Skeletal muscle cell (primary cell): Measurements from ENCODE around the gene TSPAN4.

Source experiments
- DNase-seq: peaks from one replicate; pipeline ENCODE4 v3.0.0-alpha.2; 2010; ENCODE audit warnings: low read depth
- H3K4me3 ChIP-seq: 2 replicates; pipeline ENCODE4 v1.5.1; 2011; ENCODE audit warnings: low read depth, mild to moderate bottlenecking, control low read depth, low read length, moderate library complexity

Gene TSPAN4, protein sequence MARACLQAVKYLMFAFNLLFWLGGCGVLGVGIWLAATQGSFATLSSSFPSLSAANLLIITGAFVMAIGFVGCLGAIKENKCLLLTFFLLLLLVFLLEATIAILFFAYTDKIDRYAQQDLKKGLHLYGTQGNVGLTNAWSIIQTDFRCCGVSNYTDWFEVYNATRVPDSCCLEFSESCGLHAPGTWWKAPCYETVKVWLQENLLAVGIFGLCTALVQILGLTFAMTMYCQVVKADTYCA

DNA sequence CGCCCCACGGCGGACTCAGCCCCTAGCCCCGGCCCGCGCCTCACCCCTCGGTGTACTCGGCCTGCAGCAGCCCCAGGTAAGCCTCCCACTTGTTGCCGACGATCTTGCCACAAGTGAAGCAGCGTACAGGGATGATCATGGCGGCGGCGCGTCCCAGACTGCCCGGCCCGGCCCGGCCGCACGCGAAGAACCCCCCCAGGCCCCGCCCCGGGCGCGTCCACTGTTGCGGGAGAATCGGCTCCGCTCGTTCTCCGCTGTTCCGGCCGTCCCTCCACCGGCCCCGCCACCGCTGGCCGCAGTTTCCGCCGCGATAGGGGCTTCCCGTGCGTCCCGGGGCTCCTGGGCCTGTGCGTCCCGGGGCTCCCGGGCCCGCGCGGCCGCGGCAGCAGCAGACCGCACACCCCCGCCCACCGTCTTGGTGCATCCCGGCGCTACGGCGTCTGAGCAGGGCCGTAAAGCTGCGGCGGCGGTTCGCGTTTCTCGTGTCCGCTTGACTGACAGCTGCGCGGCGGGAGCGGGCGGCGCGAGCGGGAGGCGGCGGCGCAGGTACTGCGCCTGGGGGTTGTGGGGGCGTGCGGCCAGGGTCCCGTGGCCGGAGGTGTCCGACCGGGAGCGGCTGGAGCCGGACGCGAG, at the start of gene TSPAN4, which contains the start of gene POLR2L:
TSPAN4 (plus strand) TSS at position 483 of the 633 bp plus-strand sequence. CDS start 7,453 bp downstream, outside the sequence.
POLR2L (minus strand) TSS at position 160 of the 633 bp plus-strand sequence; CDS start at position 139, 21 bp downstream.
- DNase-seq, result peak; percentile 64
- H3K4me3 ChIP-seq, result peak within 1 kb of the TSS; percentile 96

DNA sequence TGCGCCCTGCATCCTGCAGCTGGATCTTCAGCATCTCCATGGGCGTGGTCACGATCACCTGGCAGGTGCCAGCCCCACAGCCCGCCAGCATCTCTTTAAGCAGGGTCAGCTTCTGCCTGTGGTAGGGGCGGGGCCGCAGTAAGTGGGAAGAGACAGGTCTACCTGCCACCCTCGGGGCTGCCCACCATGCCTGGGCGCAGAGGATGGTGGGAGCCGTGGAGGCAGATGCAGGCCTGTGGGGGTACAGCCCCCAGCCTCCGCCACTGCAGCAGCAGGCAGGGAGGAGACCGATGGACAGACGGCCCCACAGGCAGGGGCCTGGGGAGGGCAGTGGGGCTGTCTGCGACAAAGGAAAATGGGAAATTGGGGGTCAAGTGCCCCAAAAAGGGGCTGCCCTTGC, 49.8 kb upstream of the TSPAN4 start:
- no peak overlapping the region for H3K4me3 ChIP-seq
- DNase-seq, result no peak

DNA sequence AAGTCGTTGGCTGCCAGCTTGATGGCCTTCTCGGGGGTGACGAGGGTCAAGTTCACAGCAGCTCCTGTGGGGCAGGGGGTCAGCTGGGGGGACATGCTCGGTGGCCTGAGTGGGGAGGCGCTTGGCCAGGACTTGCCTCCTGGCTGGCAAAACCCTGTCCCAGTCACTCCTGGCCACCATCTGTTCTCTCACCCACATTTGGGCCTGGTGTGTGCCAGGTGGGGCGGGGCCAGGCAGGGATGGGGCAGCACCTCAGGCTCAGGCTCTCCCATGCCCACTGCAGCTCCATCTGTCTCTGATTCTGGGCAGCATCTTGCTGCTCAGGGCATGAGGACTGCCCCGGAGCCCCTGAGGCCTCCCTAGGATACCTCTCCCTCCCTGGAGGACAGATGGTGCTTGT, 49.1 kb upstream of the TSPAN4 start:
- H3K4me3 ChIP-seq, result no peak overlapping the region
- DNase-seq, result no peak

DNA sequence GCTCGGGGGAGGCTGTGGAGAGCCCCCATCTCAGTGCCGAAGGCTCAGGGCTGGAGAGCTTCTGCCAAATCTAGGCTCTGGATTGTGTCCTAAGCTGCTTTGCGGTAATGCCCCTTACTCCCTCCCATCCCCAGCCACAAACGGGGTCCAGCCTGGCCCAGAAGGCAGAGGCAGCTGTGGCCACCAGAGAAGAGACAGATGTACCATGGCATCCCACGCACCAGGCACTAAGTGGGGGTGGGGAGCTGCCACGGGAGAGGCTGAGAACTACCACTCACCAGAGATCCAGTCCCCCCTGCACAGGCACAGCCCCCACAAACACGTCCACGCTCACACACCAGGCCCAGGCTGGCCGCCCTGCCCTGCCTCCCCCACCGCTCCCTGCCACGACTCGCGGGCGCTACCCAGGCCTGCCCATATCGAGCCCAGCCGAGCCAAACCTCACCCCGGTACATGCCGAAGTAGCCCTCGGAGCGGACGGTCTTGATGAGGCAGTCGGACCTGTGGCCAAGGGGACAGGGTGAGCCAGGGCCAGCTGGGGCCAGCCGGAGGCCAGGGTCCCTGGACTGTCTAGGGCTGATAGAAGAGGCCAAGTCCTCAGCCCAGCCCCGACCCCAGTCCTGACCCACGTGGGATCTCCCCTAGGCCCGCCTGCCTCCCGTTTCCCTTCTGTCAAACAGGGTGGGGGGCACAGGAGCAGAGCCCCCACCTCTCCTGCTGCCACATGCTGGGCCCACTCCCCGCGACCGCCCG, 48.5 kb upstream of the TSPAN4 start:
- DNase-seq, result no peak
- H3K4me3 ChIP-seq, result no peak overlapping the region

DNA sequence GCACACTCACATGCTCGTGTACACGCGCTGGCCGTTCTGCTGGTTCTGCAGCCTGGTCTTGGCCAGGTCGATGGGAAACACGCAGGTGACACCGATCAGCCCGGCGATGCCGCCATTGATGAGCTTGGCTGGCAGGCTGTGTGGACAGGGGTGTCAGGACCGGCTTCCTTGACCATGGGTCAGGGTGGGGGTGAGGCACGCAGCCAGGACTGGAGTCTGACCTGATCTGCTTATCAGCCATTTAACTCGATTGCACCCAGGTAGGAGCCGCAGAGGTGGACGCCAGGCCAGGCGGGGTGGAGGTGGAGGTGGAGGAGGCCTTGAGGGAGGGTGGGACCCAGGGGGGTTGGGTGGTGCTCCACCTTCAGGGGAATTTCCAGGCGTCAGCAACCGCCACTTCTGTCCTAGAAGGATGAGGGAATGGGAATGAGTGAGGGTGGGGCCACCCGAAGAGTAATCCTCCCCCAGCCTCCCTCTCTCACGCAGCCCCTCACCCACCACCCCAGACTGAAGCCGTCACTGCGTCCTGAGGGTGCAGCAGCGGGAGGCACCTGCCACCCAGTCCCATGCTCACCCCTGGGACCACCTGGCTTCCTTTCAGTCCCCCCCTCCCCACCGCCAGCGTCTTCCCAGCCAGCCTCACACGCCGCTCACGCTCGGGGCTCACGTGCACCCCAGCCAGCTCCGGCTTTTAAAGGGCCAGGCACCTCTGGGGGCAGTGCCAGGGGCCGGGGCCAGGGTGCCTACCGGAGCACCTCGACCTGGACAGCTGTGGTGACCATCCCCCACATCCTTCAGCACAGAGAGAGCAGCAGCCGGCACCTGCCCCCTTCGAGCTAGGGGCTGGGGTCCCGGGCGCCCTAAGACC, 47.7 kb upstream of the TSPAN4 start:
- no peak for DNase-seq
- peak overlapping the region; percentile 81 for H3K4me3 ChIP-seq

DNA sequence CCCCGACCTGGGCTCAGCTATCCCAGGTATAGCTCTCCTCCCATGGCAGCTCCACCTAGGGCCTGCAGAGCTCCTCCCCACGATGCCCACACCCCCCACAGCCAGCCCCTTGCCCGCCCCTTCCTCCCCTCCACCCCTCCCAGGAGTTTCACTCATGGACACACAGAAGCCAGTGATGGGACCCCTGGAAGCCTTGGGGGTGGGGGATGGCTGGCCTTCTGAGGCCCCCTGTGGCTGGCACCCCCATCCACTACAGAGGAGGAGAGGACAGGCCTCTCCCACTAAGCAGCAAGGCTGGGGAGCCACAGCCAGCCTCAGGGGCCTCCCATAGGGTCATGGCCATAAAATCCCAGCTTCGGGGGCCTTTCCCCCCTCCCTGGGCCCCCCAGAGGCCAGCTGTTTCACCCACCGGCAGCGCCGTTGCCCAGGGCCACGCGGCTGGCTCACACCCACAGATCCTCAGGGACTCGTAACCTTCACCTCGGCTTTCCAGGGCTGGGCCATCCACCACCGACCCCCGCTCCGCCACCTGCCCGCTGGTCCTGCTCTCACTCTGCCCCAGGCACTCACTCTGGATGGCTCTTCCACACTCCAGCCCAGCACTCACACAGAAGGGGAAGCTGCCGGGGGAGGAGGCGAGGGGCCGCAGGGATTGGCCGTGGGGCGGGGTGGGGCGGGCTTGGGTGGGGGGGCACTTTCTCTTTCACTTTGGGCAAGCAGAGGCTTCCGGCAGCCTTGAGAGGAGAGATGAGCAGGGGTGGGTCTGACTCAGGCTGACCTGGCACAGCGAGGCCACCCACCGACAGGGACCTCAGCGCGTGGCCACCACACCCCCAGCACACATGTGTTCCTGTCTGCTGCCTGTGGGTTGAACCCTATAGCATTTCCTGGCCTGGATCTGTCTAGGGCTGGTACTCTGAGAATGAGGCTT, 46.8 kb upstream of the TSPAN4 start:
- H3K4me3 ChIP-seq, result peak overlapping the region; percentile 81
- DNase-seq, result peak; percentile 70

DNA sequence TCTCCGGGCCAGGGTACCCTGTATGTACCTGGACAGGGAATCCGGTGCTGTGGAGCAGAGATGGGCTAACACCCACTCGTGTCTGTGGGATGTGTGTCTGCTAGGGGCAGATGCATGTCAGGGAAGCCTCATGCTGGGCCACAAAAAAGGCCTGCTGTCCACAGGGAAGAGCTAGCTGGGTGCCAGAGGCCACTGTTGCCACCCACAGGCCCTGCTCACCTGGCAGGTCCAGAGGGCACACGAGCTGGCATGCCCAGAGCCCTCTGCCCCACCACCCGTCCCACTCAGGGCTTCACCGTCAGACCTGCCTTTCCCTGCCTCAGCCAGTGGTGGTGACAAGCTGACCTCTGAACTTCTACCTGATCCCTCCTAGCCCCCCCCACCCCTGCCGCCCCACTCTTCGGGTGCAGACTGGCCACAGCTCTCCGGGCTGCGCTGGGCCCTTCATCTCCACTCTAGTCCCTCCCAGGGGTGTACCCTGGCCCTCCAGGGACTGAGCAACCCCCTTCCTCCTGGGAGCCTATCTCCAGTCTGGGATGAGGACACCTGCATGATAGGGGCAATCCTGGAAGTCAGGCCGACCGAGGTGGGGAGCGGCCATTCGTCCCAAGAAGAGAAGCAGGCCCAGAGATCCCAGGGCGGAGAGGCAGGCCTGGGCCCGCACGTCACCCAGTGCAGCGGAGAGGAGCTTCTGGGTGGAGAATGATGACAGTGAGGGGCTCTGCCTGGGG, 45.9 kb upstream of the TSPAN4 start:
- peak overlapping the region; percentile 81 for H3K4me3 ChIP-seq
- DNase-seq, result no peak

DNA sequence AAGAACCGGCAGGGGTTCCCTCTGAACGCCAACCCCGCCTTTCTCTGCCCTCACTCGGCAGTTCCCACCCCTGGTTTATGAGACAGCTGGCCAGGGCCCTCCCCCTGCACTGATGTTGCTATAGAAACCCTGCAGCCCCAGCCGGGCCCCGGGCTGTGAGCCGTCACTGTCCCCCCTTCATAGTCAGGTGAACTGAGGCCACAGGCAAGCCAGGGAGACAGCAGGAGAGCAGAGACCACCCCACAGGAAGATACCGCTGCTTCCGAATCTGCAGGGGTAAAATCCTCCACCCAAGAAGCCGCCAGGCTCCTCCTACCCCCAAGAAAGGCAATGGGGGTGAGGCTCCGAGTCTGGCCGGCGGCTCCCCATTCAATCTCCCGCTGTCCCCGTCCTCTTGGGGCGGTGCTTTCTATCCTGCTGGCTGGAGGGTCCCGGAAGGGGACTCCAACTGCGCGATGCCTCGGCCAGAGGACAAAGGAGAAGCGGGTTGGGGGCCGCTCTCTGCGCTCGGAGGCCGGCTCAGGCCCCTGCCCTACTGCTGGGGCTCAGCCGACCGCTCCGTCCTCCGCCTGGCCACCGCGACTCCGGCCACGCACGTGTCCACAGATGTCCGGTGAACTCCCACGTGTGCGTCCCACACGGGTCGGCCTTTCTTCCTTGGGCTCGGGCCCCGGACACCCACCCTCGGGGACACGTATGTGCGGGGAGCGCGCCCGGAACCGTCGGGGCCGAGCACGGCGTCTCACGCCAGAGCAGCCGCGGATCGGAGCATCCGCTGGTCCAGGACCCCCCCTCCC, 45.2 kb upstream of the TSPAN4 start:
- peak overlapping the region; percentile 81 for H3K4me3 ChIP-seq

DNA sequence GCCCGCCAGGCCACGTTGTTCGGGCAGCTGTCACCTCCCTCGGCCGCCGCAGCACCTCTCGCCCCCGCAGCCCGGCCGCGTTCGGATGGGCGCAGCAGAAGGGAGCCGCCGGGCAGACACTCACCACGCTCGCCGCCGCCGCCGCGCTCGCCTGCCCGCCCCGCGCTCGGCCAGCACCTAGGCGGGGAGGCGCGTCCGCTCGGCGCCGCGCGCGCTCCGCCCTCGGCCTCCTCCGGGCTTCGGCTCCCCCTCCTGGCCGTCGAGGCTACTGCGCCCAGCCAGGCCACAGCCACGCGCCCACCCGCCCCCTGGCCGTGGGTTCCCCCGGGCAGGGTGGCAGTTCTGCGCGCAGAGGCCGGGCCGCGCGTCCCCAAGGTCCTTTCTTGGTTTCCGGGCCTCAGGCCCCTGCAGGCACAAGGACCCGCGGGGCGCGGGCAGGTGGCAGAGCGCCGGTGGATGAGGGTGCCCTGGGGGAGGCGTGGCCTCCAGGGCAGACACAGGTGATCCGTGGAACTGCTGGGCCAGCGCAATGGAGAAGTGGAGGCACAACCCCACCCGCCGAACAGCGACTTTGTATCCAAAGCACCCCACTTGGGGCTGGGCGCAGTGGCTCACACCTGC, 44.4 kb upstream of the TSPAN4 start, which contains the start of gene SLC25A22:
SLC25A22 (minus strand) TSS at position 189 of the 621 bp plus-strand sequence. CDS start 3,275 bp downstream, outside the sequence.
- H3K4me3 ChIP-seq, result peak within 1 kb of the TSS; percentile 81
- DNase-seq, result no peak

More for the DNA sequence above, 45.2 kb upstream of the TSPAN4 start:
- DNase-seq, result peak; percentile 79

DNA sequence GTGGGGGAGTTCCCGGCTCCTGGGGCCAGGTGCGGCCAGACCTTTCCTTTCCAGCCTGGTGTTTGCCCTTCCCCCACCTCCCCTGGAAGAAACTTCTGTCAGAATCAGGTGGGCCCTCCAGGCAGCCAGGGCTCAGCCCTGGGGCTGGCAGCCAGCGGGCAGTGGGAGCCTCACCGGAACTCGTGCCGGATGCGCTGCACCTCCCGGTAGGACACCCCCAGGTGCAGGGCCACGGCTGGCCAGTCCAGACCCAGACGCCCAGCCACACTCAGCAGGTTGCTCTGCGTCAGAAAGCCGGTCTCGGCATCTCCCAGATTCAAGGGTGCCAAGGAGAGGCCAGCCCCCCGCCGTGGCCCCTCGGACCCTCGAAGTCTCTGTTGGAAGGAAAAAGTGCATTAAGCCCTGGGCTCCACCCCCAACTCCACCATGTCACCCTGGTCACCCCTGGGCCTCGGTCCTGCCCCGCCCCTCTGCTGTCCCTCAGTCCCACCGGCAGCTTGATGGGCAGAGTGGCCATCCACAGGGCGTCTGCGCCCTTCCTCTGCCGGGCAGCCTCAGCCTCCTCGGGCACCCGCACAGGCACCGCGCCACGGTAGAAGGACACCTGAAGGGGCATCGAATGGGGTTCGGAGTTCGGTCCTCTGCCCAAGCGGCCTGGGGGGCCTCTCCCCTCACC, 42.9 kb upstream of the TSPAN4 start:
- DNase-seq, result no peak
- H3K4me3 ChIP-seq, result no peak overlapping the region

DNA sequence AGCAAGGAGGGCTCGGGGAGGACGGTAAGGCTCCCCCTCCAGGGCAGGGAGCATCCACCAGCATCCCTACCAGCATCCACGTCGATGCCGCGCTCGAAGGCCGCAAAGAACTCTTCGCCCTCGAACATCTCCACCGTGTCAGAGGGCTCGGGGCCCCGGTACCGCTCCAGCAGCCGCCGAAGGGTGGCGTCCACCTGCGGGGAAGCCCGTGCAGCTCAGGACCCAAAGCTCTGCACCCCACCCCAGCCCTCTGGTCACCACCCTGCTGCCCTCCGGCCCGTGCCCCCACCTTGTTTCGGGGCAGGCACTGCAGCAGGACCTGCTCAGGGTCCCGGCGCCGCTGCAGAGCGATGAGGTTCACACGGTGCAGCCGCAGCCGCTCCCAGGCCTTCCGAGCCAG, 42.2 kb upstream of the TSPAN4 start:
- H3K4me3 ChIP-seq, result no peak overlapping the region
- DNase-seq, result no peak

DNA sequence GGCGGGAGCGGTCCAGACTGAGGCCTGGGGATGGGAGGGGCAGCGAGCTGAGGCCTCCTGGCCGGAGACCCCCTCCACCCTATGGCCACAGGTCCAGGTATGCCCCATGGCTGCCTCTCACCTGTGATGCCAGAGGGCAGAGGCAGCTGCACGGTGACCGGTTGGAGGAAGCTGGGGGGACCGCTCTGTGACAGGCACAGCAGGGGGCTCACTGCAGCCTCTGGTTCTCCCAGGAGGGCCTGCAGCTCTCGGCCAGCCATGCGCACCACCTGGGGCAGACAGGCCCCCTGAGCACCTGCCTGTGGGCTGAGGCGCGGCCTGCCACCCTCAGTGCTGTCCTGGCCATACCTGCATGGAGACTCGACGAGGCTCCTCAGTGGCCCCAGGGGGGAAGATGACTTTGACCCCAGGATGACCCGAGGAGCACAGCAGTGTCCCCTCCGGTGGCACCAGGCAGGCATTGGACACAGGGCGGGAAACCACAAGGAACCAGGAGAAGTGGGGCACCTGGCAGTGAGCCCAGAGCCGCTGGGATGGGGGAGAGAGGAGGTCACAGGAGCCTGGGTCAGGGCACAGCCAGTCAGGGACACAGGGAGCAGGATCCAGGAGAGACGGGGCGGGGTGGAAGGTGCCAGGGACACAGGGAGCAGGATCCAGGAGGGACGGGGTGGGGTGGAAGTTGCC, 41.4 kb upstream of the TSPAN4 start:
- no peak for DNase-seq
- no peak overlapping the region for H3K4me3 ChIP-seq

DNA sequence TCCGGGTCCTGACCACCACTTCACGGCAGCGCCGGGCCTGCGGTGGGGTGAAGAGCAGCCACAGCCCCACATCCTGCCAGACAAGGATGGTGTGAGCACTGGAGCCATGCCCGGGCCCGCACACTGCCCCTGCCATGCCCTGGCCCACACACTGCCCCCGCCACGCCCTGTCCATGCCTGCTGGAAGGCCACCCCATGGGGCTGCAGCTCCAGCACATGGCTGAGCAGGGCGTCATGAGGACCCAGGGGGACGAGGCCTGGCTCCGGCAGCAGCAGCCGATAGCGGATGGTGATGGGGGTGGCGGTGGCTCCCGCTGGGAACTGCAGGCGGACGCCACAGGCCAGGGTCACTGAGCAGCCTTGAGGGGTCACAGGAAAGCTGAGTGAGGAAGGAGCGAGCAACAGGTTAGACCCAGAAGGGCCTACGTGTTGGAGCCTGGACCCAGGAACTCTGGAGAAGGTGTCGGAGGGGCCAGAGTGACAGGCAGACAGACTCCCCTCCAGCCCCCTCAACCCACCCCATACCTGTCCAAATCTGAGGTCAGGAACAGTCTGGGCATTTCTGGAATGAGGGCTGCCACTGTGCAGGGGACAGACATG, 40.5 kb upstream of the TSPAN4 start:
- no peak overlapping the region for H3K4me3 ChIP-seq
- no peak for DNase-seq

DNA sequence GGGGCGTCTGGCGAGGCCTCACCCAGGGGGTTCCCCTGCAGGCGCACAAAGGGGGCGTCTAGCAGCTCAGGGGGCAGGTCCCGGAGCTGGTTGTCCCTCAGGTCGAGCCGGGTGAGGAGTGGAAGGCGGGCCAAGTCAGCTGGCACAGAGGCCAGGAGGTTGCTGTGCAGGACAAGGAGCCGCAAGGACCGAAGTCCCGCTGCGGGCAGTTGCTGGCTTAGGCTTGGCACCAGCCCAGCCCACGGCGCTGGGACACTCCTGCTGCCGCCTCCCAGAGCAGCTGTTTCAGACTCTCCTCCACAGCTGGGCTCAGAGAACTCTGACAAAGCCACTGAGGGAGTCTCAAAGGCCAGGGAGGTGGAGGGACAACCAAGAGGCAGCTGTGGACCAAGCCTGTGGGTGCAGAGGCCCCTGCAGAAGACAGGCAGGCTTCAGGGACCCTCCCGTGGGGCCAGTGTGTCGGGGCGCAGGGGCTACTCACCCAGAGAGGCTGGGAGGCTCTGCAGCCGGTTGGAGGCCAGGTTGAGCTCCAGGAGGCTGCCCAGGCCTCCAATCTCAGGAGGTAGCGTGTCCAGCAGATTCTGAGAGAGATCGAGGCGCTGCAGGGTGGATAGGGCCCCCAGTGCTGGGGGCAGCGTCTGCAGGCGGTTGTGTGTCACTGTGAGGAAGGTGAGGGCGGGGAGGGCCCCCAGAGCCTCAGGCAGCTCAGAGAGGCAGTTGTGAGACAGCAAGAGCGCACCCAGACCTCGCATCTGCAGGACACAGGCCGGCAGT, 39.8 kb upstream of the TSPAN4 start:
- H3K4me3 ChIP-seq, result peak overlapping the region; percentile 75
- no peak for DNase-seq

DNA sequence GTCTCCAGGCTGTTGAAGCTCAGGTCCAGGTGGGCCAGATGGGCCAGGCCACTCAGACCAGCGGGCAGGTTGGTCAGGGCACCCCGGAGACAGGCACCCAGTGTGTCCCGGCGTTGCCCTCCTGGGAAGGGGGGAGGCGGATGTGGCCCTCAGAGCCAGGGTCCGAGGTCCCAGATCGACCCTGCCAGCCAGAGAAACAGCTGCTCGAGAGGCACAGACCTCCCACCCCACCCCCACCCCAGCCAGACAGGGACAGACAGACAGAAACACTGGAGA, 39.2 kb upstream of the TSPAN4 start:
- peak overlapping the region; percentile 75 for H3K4me3 ChIP-seq
- no peak for DNase-seq
